ENCODE measurements around the gene NDRG4. TPM values are rescaled to one million over a fixed set of nuclear protein-coding genes. Genes with fewer than 3 reads are reported as not detected.

The NDRG4 gene
- total and polyA plus RNA-seq, 8 donors: 1.9 to 48.7 (median 12.0) TPM

DNA sequence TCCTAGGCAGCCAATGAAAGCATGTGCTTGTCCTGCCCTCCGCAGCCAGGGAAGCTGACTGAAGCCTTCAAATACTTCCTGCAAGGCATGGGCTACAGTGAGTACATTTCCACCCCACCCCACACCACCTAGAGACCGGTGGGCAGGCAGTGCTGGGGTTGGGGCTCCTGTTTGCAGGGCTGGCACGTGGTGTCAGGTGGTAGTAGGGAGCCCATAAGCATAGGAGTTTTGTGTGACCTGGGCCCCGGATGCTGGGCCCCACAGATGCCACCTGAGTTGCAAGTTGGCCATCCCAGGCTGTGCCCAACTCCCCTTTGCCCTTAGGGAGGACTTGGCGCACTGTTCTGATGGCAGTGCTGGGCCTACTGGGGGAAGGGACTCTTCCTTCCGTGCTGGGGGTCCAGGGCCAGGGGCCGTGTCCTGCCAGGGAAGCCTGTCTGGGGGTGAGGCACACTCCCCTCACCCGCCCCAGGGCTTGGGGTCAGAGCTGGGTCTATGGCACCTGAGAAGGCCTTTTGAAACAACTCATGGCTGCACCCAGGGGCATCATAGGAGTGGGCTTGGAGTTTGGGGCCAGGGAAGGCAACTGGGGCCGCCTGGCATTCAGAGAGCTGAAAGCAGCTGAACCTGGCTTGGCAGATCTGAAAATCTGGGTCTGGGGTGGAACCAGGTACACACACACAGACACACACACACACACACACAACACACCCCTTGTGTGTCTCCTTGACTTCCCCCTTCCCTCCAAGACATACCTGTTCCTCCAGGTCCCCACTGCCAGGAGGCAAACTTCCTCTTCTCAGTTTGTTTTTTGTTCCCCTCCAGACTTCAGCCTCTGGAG, 9.5 kb downstream of the NDRG4 start:
- intact Hi-C loops (cut with DNase I; ENCODE audit: low total_unique reads): loop anchor here (10.0 kb wide), 2 partner anchors 135 to 155 kb away; no protein-coding TSS in a partner anchor
- Histone ChIP-seq H3K27me3 (peaks cover 0 to 34% (median 0%) of the 10 kb centered on the region in 3 donors), H3K4me1 (peaks cover 0 to 14% (median 10%) of the 10 kb centered on the region in 4 donors), H3K36me3 (no peaks in the 10 kb centered on the region), H3K9me3 (no peaks in the 10 kb centered on the region), H3K4me3 (no peak overlapping the region), H3K27ac (no peak overlapping the region)
- 91 to 94% (median 93%) methylated on average over 5 to 9 of the region's 9 CpGs for WGBS, 5 donors
- DNase-seq: peak in 1 of 2 donors; percentile 22
- TF ChIP-seq EP300 (IDR thresholded peaks at IDR 0.05) (no peak), POLR2AphosphoS5 (IDR thresholded peaks at IDR 0.05) (no peak), POLR2A (IDR thresholded peaks at IDR 0.05) (no peak)
- TF ChIP-seq, protein P1, sequence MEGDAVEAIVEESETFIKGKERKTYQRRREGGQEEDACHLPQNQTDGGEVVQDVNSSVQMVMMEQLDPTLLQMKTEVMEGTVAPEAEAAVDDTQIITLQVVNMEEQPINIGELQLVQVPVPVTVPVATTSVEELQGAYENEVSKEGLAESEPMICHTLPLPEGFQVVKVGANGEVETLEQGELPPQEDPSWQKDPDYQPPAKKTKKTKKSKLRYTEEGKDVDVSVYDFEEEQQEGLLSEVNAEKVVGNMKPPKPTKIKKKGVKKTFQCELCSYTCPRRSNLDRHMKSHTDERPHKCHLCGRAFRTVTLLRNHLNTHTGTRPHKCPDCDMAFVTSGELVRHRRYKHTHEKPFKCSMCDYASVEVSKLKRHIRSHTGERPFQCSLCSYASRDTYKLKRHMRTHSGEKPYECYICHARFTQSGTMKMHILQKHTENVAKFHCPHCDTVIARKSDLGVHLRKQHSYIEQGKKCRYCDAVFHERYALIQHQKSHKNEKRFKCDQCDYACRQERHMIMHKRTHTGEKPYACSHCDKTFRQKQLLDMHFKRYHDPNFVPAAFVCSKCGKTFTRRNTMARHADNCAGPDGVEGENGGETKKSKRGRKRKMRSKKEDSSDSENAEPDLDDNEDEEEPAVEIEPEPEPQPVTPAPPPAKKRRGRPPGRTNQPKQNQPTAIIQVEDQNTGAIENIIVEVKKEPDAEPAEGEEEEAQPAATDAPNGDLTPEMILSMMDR (IDR thresholded peaks at IDR 0.05): no peak

DNA sequence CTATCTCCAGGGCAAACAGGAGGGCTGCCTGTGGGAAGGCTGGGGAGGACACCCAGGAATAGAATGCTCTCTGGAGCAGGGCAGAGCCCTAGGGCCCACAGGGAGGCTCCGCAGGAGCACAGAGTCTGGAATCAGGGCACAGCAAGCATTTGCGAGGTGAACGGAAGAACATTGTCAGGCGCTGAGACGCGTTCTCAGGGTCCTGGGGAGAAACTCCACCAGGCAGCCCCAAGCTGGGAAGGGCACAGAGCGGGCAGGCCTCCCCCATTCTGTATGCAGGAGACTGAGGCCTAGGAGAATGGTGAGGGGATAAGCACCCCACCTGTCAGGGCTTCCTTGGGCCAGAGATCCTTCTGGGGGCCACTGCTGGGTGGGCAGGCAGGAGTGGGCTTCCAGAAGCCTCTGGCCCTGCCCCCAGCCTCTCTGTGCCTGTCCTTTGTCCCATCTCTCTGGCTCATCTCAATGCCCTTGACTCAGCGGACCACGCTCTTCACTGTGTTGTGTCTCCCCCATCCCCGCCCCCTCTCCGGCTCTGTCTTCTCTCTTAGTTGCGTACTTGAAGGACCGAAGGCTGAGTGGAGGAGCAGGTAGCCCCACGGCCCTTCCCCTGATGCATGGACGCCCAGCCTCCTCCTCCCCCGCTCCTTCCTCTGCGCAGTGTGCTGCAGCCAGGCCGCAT, 10.3 kb downstream of the NDRG4 start:
- intact Hi-C loops (cut with DNase I; ENCODE audit: low total_unique reads): loop anchor here (10.0 kb wide), 1 partner anchor 155 kb away; no protein-coding TSS in a partner anchor

DNA sequence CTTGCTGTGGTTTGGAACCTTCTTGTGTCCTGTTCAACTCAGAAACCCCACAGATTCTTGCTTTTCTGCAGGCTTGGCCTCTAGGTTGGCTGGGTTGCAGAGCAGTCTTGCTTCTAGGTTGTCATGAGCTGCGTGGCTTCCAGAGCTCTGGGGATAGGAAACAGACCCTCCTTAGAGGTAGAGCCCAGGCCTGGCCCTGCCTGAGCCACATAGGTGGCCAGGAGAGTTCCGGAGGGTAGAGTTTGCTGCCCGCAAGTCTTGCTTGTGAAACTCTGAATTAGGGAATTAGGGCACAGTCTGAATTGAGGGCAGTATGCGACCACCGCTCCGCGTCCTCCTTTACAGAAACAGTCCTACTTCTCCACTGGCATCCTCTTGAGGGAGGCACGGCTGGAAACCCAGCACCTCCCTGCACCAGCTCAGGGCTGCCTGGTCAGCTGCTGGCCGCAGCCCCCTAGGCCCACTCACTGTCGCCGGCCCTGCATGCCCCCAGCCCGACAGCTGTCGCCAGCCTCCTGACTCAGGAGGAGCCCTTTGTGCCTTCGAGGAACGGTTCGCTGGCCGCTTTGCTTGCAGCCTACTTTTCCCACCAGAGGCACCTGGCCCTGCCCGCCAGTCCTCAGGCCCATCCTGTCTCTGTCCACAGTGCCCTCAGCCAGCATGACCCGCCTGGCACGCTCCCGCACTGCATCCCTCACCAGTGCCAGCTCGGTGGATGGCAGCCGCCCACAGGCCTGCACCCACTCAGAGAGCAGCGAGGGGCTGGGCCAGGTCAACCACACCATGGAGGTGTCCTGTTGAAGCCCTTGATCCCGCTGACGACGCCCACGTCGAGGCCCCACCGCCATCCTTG, 11.1 kb downstream of the NDRG4 start:
- intact Hi-C loops (cut with DNase I; ENCODE audit: low total_unique reads): loop anchor here (10.0 kb wide), 1 partner anchor 154 kb away; no protein-coding TSS in a partner anchor
- peaks cover 0 to 29% (median 0%) of the 10 kb centered on the region in 3 donors for H3K27me3 ChIP-seq
- H3K27ac ChIP-seq: no peak overlapping the region
- no peak overlapping the region for H3K4me3 ChIP-seq
- peaks cover 0 to 26% (median 16%) of the 10 kb centered on the region in 4 donors for H3K4me1 ChIP-seq
- TF ChIP-seq POLR2AphosphoS5 (IDR thresholded peaks at IDR 0.05) (no peak), EP300 (IDR thresholded peaks at IDR 0.05) (no peak), POLR2A (IDR thresholded peaks at IDR 0.05) (no peak)
- WGBS, 5 donors: 89 to 94% (median 90%) methylated on average over 24 to 30 of the region's 30 CpGs
- H3K36me3 ChIP-seq: no peaks in the 10 kb centered on the region
- DNase-seq: peak in 1 of 2 donors; percentile 20
- H3K9me3 ChIP-seq: no peaks in the 10 kb centered on the region

More for the DNA sequence above, 10.3 kb downstream of the NDRG4 start:
- H3K27ac ChIP-seq: no peak overlapping the region
- no peaks in the 10 kb centered on the region for H3K36me3 ChIP-seq
- H3K27me3 ChIP-seq: peaks cover 0 to 31% (median 0%) of the 10 kb centered on the region in 3 donors
- DNase-seq: peak in 1 of 2 donors; percentile 20
- H3K4me3 ChIP-seq: no peak overlapping the region
- WGBS, 5 donors: 89 to 95% (median 92%) methylated on average over 18 of the region's 18 CpGs
- peaks cover 0 to 20% (median 16%) of the 10 kb centered on the region in 4 donors for H3K4me1 ChIP-seq
- no peaks in the 10 kb centered on the region for H3K9me3 ChIP-seq
- TF ChIP-seq, protein P1 (IDR thresholded peaks at IDR 0.05): no peak
- no peak for TF ChIP-seq EP300 (IDR thresholded peaks at IDR 0.05)
- no peak for TF ChIP-seq POLR2A (IDR thresholded peaks at IDR 0.05)
- TF ChIP-seq POLR2AphosphoS5 (IDR thresholded peaks at IDR 0.05): no peak

DNA sequence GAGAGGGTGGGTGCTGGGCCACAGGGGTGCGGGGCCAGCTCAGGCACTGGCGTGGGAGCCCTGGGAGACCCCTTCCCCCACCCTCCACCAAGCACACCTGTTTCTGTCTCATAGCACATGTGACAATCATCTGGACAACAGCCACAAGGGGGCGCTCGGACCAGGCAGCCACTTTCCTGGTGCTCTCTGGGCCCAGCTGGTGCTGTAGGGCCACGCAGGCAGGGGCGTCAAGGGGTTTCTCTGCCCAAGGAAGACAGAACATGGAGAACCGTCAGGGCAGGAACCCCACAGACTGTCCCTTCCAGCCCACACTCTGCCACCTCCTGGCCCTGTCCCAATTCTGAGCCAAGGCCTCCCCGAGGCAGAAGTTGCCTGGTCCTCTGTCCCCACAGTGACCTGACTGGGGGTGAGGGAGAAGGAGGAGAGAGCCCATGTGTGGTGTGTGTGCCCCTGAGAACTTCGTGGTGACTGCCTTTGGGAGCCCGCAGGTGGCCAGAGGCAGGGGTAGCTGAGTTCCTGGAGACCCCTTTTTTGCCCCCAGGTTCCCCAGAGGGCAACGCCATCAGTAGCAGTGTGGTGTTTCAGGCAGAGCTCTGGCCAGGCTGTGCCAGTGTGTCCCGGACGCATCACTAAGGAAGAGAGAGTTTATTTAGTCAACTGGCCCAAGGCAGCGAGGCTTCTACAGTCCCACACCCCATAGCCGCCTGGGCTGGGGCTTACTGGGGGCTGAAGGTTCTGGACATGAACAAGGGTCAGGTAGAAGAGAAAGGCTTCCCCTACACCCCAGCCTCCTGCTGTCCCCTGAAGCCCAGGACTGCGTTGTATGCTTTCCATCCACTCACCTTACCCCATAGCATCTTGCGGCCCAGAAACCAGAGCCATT, 12.2 kb downstream of the NDRG4 start:
- H3K4me3 ChIP-seq: no peak overlapping the region

More for the DNA sequence above, 12.2 kb downstream of the NDRG4 start:
- DNase-seq: peak; percentile 88
- intact Hi-C loops (cut with DNase I; ENCODE audit: low total_unique reads): loop anchor here (10.0 kb wide), 1 partner anchor 153 kb away; no protein-coding TSS in a partner anchor
- Histone ChIP-seq H3K4me1 (peaks cover 8 to 34% (median 28%) of the 10 kb centered on the region in 4 donors), H3K27me3 (peaks cover 0 to 17% (median 0%) of the 10 kb centered on the region in 3 donors), H3K9me3 (no peaks in the 10 kb centered on the region), H3K36me3 (peaks cover 0 to 6% (median 5%) of the 10 kb centered on the region in 4 donors), H3K27ac (no peak overlapping the region)
- 55 to 77% (median 58%) methylated on average over 10 to 17 of the region's 17 CpGs for WGBS, 5 donors
- TF ChIP-seq EP300 (IDR thresholded peaks at IDR 0.05) (no peak), POLR2AphosphoS5 (IDR thresholded peaks at IDR 0.05) (peak in 1 of 3 donors; percentile 16), POLR2A (IDR thresholded peaks at IDR 0.05) (no peak)
- TF ChIP-seq, protein P1 (IDR thresholded peaks at IDR 0.05): peak in 5 of 7 experiments; percentile 39 to 82 (median 59)

Measured in stomach (tissue), 9 donors.